ENCODE measurements around the gene NPPB. TPM values are rescaled to one million over a fixed set of nuclear protein-coding genes. Genes with fewer than 3 reads are reported as not detected.

The NPPB gene
- total RNA-seq, 1 experiment from 2014 or later = not detected

GRCh38 chr1:11813021-11813420 lies 45.7 kb downstream of the NPPB start:
- no peak for DNase-seq (ENCODE audit: low read depth)
- in situ Hi-C loops (cut with HindIII; ENCODE audit: low pct_unique_long_range_greater_than_20kb, low sequenced_read_pairs) = no loop called here

Other genes starting within 250 kb of the NPPB start
- gene FBXO2, start 204.5 kb downstream of the NPPB start, total RNA-seq (2014; rRNA removed; shearing (Covaris generic); ENCODE audit: low replicate concordance) = 3.6 and 3.9 TPM in 2 replicates
- 11.0 and 14.2 TPM in 2 replicates for gene FBXO44, start 204.1 kb downstream of the NPPB start, total RNA-seq (2014; rRNA removed; shearing (Covaris generic); ENCODE audit: low replicate concordance)
- 17.4 and 51.1 TPM in 2 replicates for gene FBXO6, start 194.7 kb downstream of the NPPB start, total RNA-seq (2014; rRNA removed; shearing (Covaris generic); ENCODE audit: low replicate concordance)
- 91.7 and 96.7 TPM in 2 replicates for gene MAD2L2, start 177.8 kb downstream of the NPPB start, total RNA-seq (2014; rRNA removed; shearing (Covaris generic); ENCODE audit: low replicate concordance)
- gene DRAXIN, start 167.2 kb downstream of the NPPB start, total RNA-seq (2014; rRNA removed; shearing (Covaris generic); ENCODE audit: low replicate concordance) = not detected in 2 replicates
- gene AGTRAP, start 122.8 kb downstream of the NPPB start, total RNA-seq (2014; rRNA removed; shearing (Covaris generic); ENCODE audit: low replicate concordance) = 106 and 116 TPM in 2 replicates
- gene C1orf167, start 96.8 kb downstream of the NPPB start, total RNA-seq (2014; rRNA removed; shearing (Covaris generic); ENCODE audit: low replicate concordance) = 0.58 and 0.95 TPM in 2 replicates
- gene MTHFR, start 53.0 kb downstream of the NPPB start, total RNA-seq (2014; rRNA removed; shearing (Covaris generic); ENCODE audit: low replicate concordance) = 12.0 and 18.2 TPM in 2 replicates
- gene CLCN6, start 52.8 kb downstream of the NPPB start, total RNA-seq (2014; rRNA removed; shearing (Covaris generic); ENCODE audit: low replicate concordance) = 5.6 and 7.4 TPM in 2 replicates
- not detected in 2 replicates for gene NPPA, start 11.2 kb downstream of the NPPB start, total RNA-seq (2014; rRNA removed; shearing (Covaris generic); ENCODE audit: low replicate concordance)
- 69.9 and 82.2 TPM in 2 replicates for gene KIAA2013, start 67.5 kb upstream of the NPPB start, total RNA-seq (2014; rRNA removed; shearing (Covaris generic); ENCODE audit: low replicate concordance)
- gene PLOD1, start 75.8 kb upstream of the NPPB start, total RNA-seq (2014; rRNA removed; shearing (Covaris generic); ENCODE audit: low replicate concordance) = 130 and 153 TPM in 2 replicates
- 21.9 and 26.4 TPM in 2 replicates for gene MFN2, start 121.5 kb upstream of the NPPB start, total RNA-seq (2014; rRNA removed; shearing (Covaris generic); ENCODE audit: low replicate concordance)
- gene MIIP, start 160.6 kb upstream of the NPPB start, total RNA-seq (2014; rRNA removed; shearing (Covaris generic); ENCODE audit: low replicate concordance) = 23.1 and 35.8 TPM in 2 replicates
- gene TNFRSF8, start 204.4 kb upstream of the NPPB start, total RNA-seq (2014; rRNA removed; shearing (Covaris generic); ENCODE audit: low replicate concordance) = 0.30 TPM in 1 of 2 replicates, not detected in the other

All from Caki2 (cell line).